ENCODE data around the gene MACROD2. TPM values are rescaled to one million over a fixed set of nuclear protein-coding genes. Genes with fewer than 3 reads are reported as not detected.

MACROD2 gene
- total RNA-seq, 1 experiment from 2014 or later: 3.7 TPM

DNA sequence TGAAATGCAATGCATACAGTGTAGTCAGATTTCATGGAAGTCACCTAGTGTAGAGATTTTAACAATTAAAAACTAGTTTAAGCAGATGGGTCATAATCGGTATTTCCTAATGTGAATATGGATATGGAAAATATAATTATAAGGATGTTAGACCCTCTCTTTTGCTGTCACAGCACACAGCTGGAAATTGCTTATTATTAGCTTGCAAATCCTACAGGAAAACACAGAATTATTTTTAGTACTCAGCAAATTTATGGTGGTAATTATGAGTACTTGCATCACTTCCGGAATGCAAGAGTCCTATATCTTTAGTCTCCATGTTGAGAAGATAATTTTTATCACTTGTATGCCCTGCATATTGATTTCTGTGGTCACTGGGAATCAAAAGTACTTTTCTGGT, 1584.4 kb downstream of the MACROD2 start (continued):
- TF ChIP-seq RAD21 (IDR thresholded peaks at IDR 0.05; ENCODE audit: low read depth): no peak
- TF ChIP-seq EZH2 (IDR thresholded peaks at IDR 0.05): no peak
- TF ChIP-seq CTCF (IDR thresholded peaks at IDR 0.05 in 2 of 3, conservative IDR thresholded peaks at IDR 0.05 in 1 of 3; ENCODE audit: borderline replicate concordance in 1 of 3, insufficient read depth in 1 of 3, low read depth in 2 of 3, low read length in 2 of 3): no peak
- no peak for TF ChIP-seq TCF7L2 (IDR thresholded peaks at IDR 0.05; ENCODE audit: borderline replicate concordance, extremely low read depth, insufficient read depth, insufficient read length)
- no peak for TF ChIP-seq SP1 (IDR thresholded peaks at IDR 0.05; ENCODE audit: low read depth)
- TF ChIP-seq CBX3 (IDR thresholded peaks at IDR 0.05; ENCODE audit: low read depth): no peak
- no peak for TF ChIP-seq SRF (IDR thresholded peaks at IDR 0.05; ENCODE audit: low read depth)
- no peak for TF ChIP-seq SIN3A (IDR thresholded peaks at IDR 0.05; ENCODE audit: low read depth)
- TF ChIP-seq, protein P1, sequence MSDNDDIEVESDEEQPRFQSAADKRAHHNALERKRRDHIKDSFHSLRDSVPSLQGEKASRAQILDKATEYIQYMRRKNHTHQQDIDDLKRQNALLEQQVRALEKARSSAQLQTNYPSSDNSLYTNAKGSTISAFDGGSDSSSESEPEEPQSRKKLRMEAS (IDR thresholded peaks at IDR 0.05): no peak

- TF ChIP-seq ZFX (IDR thresholded peaks at IDR 0.05) (no peak), CEBPB (IDR thresholded peaks at IDR 0.05; ENCODE audit: low read depth) (no peak), POLR2AphosphoS5 (IDR thresholded peaks at IDR 0.05; ENCODE audit: low read depth, low read length) (no peak), SRF (IDR thresholded peaks at IDR 0.05; ENCODE audit: low read depth) (no peak)
- H3K36me3 ChIP-seq (ENCODE audit: control insufficient read depth in 1 of 2, insufficient read depth in 2 of 2, low read length in 2 of 2): no peaks in the 10 kb centered on the region
- ChIA-PET POLR2A (no interaction called here), CTCF (no interaction called here), RAD21 (ENCODE audit: low non-redundant PET in 1 of 2, low total read pairs in 2 of 2, uncharacterized antibody in 2 of 2, unreplicated experiment in 2 of 2) (no interaction called here)
- no peak overlapping the region for H3K4me3 ChIP-seq (replicated peaks in 1 of 2; ENCODE audit: low read depth in 1 of 2, low read length in 2 of 2)
- no peaks in the 10 kb centered on the region for H3K4me1 ChIP-seq (ENCODE audit: control insufficient read depth in 1 of 2, insufficient read depth in 2 of 2, low read length in 2 of 2)
- no peaks in the 10 kb centered on the region for H4K20me1 ChIP-seq (ENCODE audit: insufficient read depth)
- no peak overlapping the region for H3K9ac ChIP-seq (ENCODE audit: low read length)
- no peaks in the 10 kb centered on the region for H3K9me2 ChIP-seq (ENCODE audit: insufficient read depth)
- no peak overlapping the region for H3K27ac ChIP-seq (ENCODE audit: low read depth, low read length)
- ATAC-seq (no peak), DNase-seq (ENCODE audit: low read depth, low spot score) (no peak)
- H3K79me2 ChIP-seq (ENCODE audit: insufficient read depth, low read length): no peaks in the 10 kb centered on the region
- intact Hi-C loops (cut with micrococcal nuclease): no loop called here
- no peak overlapping the region for H3K4me2 ChIP-seq (ENCODE audit: low read length)
- H3K9me3 ChIP-seq (ENCODE audit: control insufficient read depth in 1 of 2, insufficient read depth in 1 of 2, low read depth in 1 of 2, low read length in 2 of 2): peaks cover 0 to 5% of the 10 kb centered on the region in 2 experiments; a peak in 2 of 4 replicates
- no TSS peak for BruUV-seq (replicated peaks)
- H2AFZ ChIP-seq (ENCODE audit: low read depth, low read length, poor library complexity, severe bottlenecking): no peak overlapping the region
- no peaks in the 10 kb centered on the region for H3K27me3 ChIP-seq (ENCODE audit: insufficient read depth, low read length)
Observed at GRCh38 chr20:15582146-15582760, 1586.9 kb downstream of the MACROD2 start.

Measured in HCT116 (cell line).